ENCODE measurements around the gene DPY19L1. TPM values are rescaled to one million over a fixed set of nuclear protein-coding genes. Genes with fewer than 3 reads are reported as not detected.
"Not testable (repeated sequence)": the region's sequence is repeated elsewhere in the genome, so short reads cannot be mapped to it uniquely, and the experiment has no call there.

Gene DPY19L1
- total RNA-seq, 1 experiment from 2014 or later, result 90.4 TPM

GRCh38 chr7:35004531-35005095, 32.7 kb downstream of the DPY19L1 start:
- H3K4me1 Mint-ChIP-seq (ENCODE audit: low read depth, unreplicated experiment), result peaks cover 90% of the 10 kb centered on the region
- DNase-seq, result peak; percentile 63
- peaks cover 16% of the 10 kb centered on the region for H3K36me3 Mint-ChIP-seq (ENCODE audit: insufficient read depth, unreplicated experiment)
- BruUV-seq (replicated peaks), result TSS peak; percentile 98
- H3K4me3 Mint-ChIP-seq (ENCODE audit: low read depth, unreplicated experiment), result peak overlapping the region; percentile 43
- H3K9me3 Mint-ChIP-seq (ENCODE audit: low read depth, unreplicated experiment), result no peaks in the 10 kb centered on the region
- intact Hi-C loops (cut with micrococcal nuclease; ENCODE audit: unreplicated experiment), result loop anchor here (1.0 kb wide), 1 partner anchor 31 kb away; no protein-coding TSS in a partner anchor
- no peak for TF ChIP-seq CTCF (IDR thresholded peaks at IDR 0.05; ENCODE audit: unreplicated experiment)
- CTCF ChIA-PET, result interaction anchor here (0.7 to 2.7 kb wide), 7 partner anchors 12 to 256 kb away, joined by 3 to 15 read pairs (median 3); no protein-coding TSS in a partner anchor
- H3K27ac Mint-ChIP-seq (ENCODE audit: unreplicated experiment), result peak overlapping the region; percentile 93
- no peaks in the 10 kb centered on the region for H3K27me3 Mint-ChIP-seq (ENCODE audit: unreplicated experiment)

- no TSS peak for BruUV-seq (replicated peaks)
- peaks cover 22% of the 10 kb centered on the region for H3K36me3 Mint-ChIP-seq (ENCODE audit: insufficient read depth, unreplicated experiment)
- H3K4me1 Mint-ChIP-seq (ENCODE audit: low read depth, unreplicated experiment), result peaks cover 93% of the 10 kb centered on the region
- H3K4me3 Mint-ChIP-seq (ENCODE audit: low read depth, unreplicated experiment), result peak overlapping the region; percentile 43
- H3K9me3 Mint-ChIP-seq (ENCODE audit: low read depth, unreplicated experiment), result no peaks in the 10 kb centered on the region
- H3K27ac Mint-ChIP-seq (ENCODE audit: unreplicated experiment), result peak overlapping the region; percentile 93
- TF ChIP-seq CTCF (IDR thresholded peaks at IDR 0.05; ENCODE audit: unreplicated experiment), result no peak
- CTCF ChIA-PET, result interaction anchor here (0.9 to 2.7 kb wide), 5 partner anchors 11 to 256 kb away, joined by 3 to 15 read pairs (median 4); no protein-coding TSS in a partner anchor
- peak; percentile 96 for DNase-seq
- H3K27me3 Mint-ChIP-seq (ENCODE audit: unreplicated experiment), result no peaks in the 10 kb centered on the region
- intact Hi-C loops (cut with micrococcal nuclease; ENCODE audit: unreplicated experiment), result loop anchor here (1.0 kb wide), 1 partner anchor 32 kb away; no protein-coding TSS in a partner anchor
These were observed 33.5 kb downstream of the DPY19L1 start for GRCh38 chr7:35003679-35004303.

- TSS peak; percentile 72 for BruUV-seq (replicated peaks)
- DNase-seq; intact Hi-C loops (cut with micrococcal nuclease; ENCODE audit: unreplicated experiment); H3K9me3 Mint-ChIP-seq (ENCODE audit: low read depth, unreplicated experiment); H3K27me3 Mint-ChIP-seq (ENCODE audit: unreplicated experiment): not testable (repeated sequence)
- CTCF ChIA-PET, result interaction anchor here (1.2 to 2.7 kb wide), 3 partner anchors 10 to 151 kb away, joined by 3 to 15 read pairs (median 14); no protein-coding TSS in a partner anchor
- H3K36me3 Mint-ChIP-seq (ENCODE audit: insufficient read depth, unreplicated experiment), result peaks cover 22% of the 10 kb centered on the region
- peak overlapping the region; percentile 43 for H3K4me3 Mint-ChIP-seq (ENCODE audit: low read depth, unreplicated experiment)
- peak overlapping the region; percentile 93 for H3K27ac Mint-ChIP-seq (ENCODE audit: unreplicated experiment)
- H3K4me1 Mint-ChIP-seq (ENCODE audit: low read depth, unreplicated experiment), result peaks cover 90% of the 10 kb centered on the region
These were observed 34.1 kb downstream of the DPY19L1 start for GRCh38 chr7:35003177-35003650.

- H3K4me3 Mint-ChIP-seq (ENCODE audit: low read depth, unreplicated experiment); H3K36me3 Mint-ChIP-seq (ENCODE audit: insufficient read depth, unreplicated experiment); CTCF ChIA-PET; intact Hi-C loops (cut with micrococcal nuclease; ENCODE audit: unreplicated experiment); DNase-seq; H3K27me3 Mint-ChIP-seq (ENCODE audit: unreplicated experiment); H3K9me3 Mint-ChIP-seq (ENCODE audit: low read depth, unreplicated experiment); BruUV-seq (replicated peaks): not testable (repeated sequence)
- Mint-ChIP-seq H3K27ac (ENCODE audit: unreplicated experiment) (peak overlapping the region; percentile 7), H3K4me1 (ENCODE audit: low read depth, unreplicated experiment) (peaks cover 67% of the 10 kb centered on the region)
These were observed 39.0 kb downstream of the DPY19L1 start for GRCh38 chr7:34998335-34998734.

GRCh38 chr7:34996423-34997090, 40.7 kb downstream of the DPY19L1 start:
- H3K27me3 Mint-ChIP-seq (ENCODE audit: unreplicated experiment); H3K9me3 Mint-ChIP-seq (ENCODE audit: low read depth, unreplicated experiment); intact Hi-C loops (cut with micrococcal nuclease; ENCODE audit: unreplicated experiment); DNase-seq; H3K4me3 Mint-ChIP-seq (ENCODE audit: low read depth, unreplicated experiment); BruUV-seq (replicated peaks): not testable (repeated sequence)
- Mint-ChIP-seq H3K27ac (ENCODE audit: unreplicated experiment) (peak overlapping the region; percentile 3), H3K36me3 (ENCODE audit: insufficient read depth, unreplicated experiment) (peaks cover 15% of the 10 kb centered on the region), H3K4me1 (ENCODE audit: low read depth, unreplicated experiment) (peaks cover 67% of the 10 kb centered on the region)
- CTCF ChIA-PET, result interaction anchor here (0.7 kb wide), 1 partner anchor 209 kb away, joined by 4 read pairs; no protein-coding TSS in a partner anchor

Data from Calu3 (cell line).